Brain microvascular endothelial cell (primary cell): ENCODE measurements around the gene CSMD2.

ENCODE experiments used
- DNase-seq: peaks from one replicate; pipeline ENCODE4 v3.0.0-alpha.2; 2020
- H3K27ac ChIP-seq: fragments of 250-450 bp; sonication (Bioruptor Pico); 2 replicates; pipeline ENCODE4 v1.5.1; 2020; ENCODE audit warnings: mild to moderate bottlenecking, moderate library complexity
- H3K27me3 ChIP-seq: fragments of 250-450 bp; sonication (Bioruptor Pico); replicated peaks from 2 replicates; pipeline ENCODE4 v1.5.1; 2020; ENCODE audit warnings: mild to moderate bottlenecking
- H3K36me3 ChIP-seq: fragments of 250-450 bp; sonication (Bioruptor Pico); replicated peaks from 2 replicates; pipeline ENCODE4 v1.5.1; 2020; ENCODE audit warnings: mild to moderate bottlenecking
- H3K4me3 ChIP-seq: 2 replicates; pipeline ENCODE4 v1.5.1; 2011; ENCODE audit warnings: low read depth, mild to moderate bottlenecking, control low read depth, low read length, moderate library complexity
- CTCF ChIP-seq: IDR thresholded peaks from 2 replicates; pipeline ENCODE4 v1.5.1; 2011; ENCODE audit warnings: low read depth, mild to moderate bottlenecking, moderate library complexity, low read length, control low read depth, inconsistent platforms; ENCODE audit errors: missing control alignments
- in situ Hi-C: cut with HindIII; loops from 2 replicates; pipeline ENCODE4 v1.10.0; 2017; ENCODE audit warnings: low sequenced_read_pairs, low pct_ligation_motif_present

CSMD2 gene

GRCh38 chr1:33898406-33898805 lies 266.6 kb downstream of the CSMD2 start:
- no peak overlapping the region for H3K27ac ChIP-seq
- in situ Hi-C loops, result no loop called here
- no peak overlapping the region for H3K4me3 ChIP-seq
- no peaks in the 10 kb centered on the region for H3K27me3 ChIP-seq
- no peaks in the 10 kb centered on the region for H3K36me3 ChIP-seq
- no peak for DNase-seq
- no peak for TF ChIP-seq CTCF

- Histone ChIP-seq H3K36me3 (no peaks in the 10 kb centered on the region), H3K4me3 (no peak overlapping the region), H3K27ac (no peak overlapping the region), H3K27me3 (no peaks in the 10 kb centered on the region)
- TF ChIP-seq CTCF, result no peak
- DNase-seq, result no peak
- in situ Hi-C loops, result no loop called here
These were observed 267.8 kb downstream of the CSMD2 start for GRCh38 chr1:33897092-33897725.

GRCh38 chr1:33895976-33896375 lies 269.1 kb downstream of the CSMD2 start:
- no peak for TF ChIP-seq CTCF
- Histone ChIP-seq H3K36me3 (no peaks in the 10 kb centered on the region), H3K27ac (no peak overlapping the region), H3K4me3 (no peak overlapping the region), H3K27me3 (no peaks in the 10 kb centered on the region)
- in situ Hi-C loops, result no loop called here
- DNase-seq, result no peak

- Histone ChIP-seq H3K36me3 (no peaks in the 10 kb centered on the region), H3K27ac (no peak overlapping the region), H3K4me3 (no peak overlapping the region), H3K27me3 (no peaks in the 10 kb centered on the region)
- no peak for TF ChIP-seq CTCF
- in situ Hi-C loops, result no loop called here
- no peak for DNase-seq
These were observed 269.6 kb downstream of the CSMD2 start for GRCh38 chr1:33895396-33895795.

GRCh38 chr1:33893147-33893830 lies 271.7 kb downstream of the CSMD2 start:
- no peak overlapping the region for H3K27ac ChIP-seq
- in situ Hi-C loops, result no loop called here
- no peak for DNase-seq
- H3K36me3 ChIP-seq, result no peaks in the 10 kb centered on the region
- TF ChIP-seq CTCF, result no peak
- no peak overlapping the region for H3K4me3 ChIP-seq
- H3K27me3 ChIP-seq, result no peaks in the 10 kb centered on the region
